Endothelial cell of hepatic sinusoid (primary cell): Measurements from ENCODE around the gene LYPD8.
"Not testable (repeated sequence)": the region's sequence is repeated elsewhere in the genome, so short reads cannot be mapped to it uniquely, and the experiment has no call there.

Source experiments
- in situ Hi-C: cut with HindIII; loops from 2 replicates; pipeline ENCODE4 v1.10.0; 2017; ENCODE audit warnings: low sequenced_read_pairs

The LYPD8 gene

GRCh38 chr1:248755517-248755916 is at the start of gene LYPD8:
Gene LYPD8 (minus strand): TSS chr1:248755759. CDS start chr1:248751081, 4,678 bp downstream.
- in situ Hi-C loops, result no loop called here

GRCh38 chr1:248804771-248805681 is 49.5 kb upstream of the LYPD8 start:
- in situ Hi-C loops, result no loop called here

GRCh38 chr1:248803501-248803900 is 47.9 kb upstream of the LYPD8 start:
- in situ Hi-C loops, result not testable (repeated sequence)

GRCh38 chr1:248802454-248802853 is 46.9 kb upstream of the LYPD8 start:
- in situ Hi-C loops, result no loop called here

GRCh38 chr1:248800459-248800858 is 44.9 kb upstream of the LYPD8 start:
- in situ Hi-C loops, result no loop called here

- in situ Hi-C loops, result no loop called here
Observed at GRCh38 chr1:248798791-248799190, 43.2 kb upstream of the LYPD8 start.

GRCh38 chr1:248794663-248795062 is 39.1 kb upstream of the LYPD8 start:
- in situ Hi-C loops, result not testable (repeated sequence)

- in situ Hi-C loops, result no loop called here
Observed at GRCh38 chr1:248793592-248793991, 38.0 kb upstream of the LYPD8 start.

- in situ Hi-C loops, result no loop called here
Observed at GRCh38 chr1:248792342-248792741, 36.8 kb upstream of the LYPD8 start.

GRCh38 chr1:248791010-248791409 is 35.5 kb upstream of the LYPD8 start:
- in situ Hi-C loops, result no loop called here

- in situ Hi-C loops, result no loop called here
Observed at GRCh38 chr1:248790456-248790855, 34.9 kb upstream of the LYPD8 start.

GRCh38 chr1:248789337-248789736 is 33.8 kb upstream of the LYPD8 start:
- in situ Hi-C loops, result not testable (repeated sequence)

GRCh38 chr1:248788327-248788726 is 32.8 kb upstream of the LYPD8 start:
- in situ Hi-C loops, result no loop called here

GRCh38 chr1:248787430-248787829 is 31.9 kb upstream of the LYPD8 start:
- in situ Hi-C loops, result no loop called here

GRCh38 chr1:248786156-248786555 is 30.6 kb upstream of the LYPD8 start:
- in situ Hi-C loops, result no loop called here

GRCh38 chr1:248783367-248783766 is 27.8 kb upstream of the LYPD8 start:
- in situ Hi-C loops, result no loop called here

- in situ Hi-C loops, result no loop called here
Observed at GRCh38 chr1:248782416-248783141, 27.0 kb upstream of the LYPD8 start.

GRCh38 chr1:248779350-248779749 is 23.8 kb upstream of the LYPD8 start:
- in situ Hi-C loops, result no loop called here

- in situ Hi-C loops, result no loop called here
Observed at GRCh38 chr1:248778906-248779305, 23.3 kb upstream of the LYPD8 start.

GRCh38 chr1:248776991-248777390 is 21.4 kb upstream of the LYPD8 start:
- in situ Hi-C loops, result no loop called here

- in situ Hi-C loops, result no loop called here
Observed at GRCh38 chr1:248775441-248775840, 19.9 kb upstream of the LYPD8 start.

- in situ Hi-C loops, result no loop called here
Observed at GRCh38 chr1:248759644-248760043, 4.1 kb upstream of the LYPD8 start.
